Measurements from ENCODE around the gene ACOT12. TPM values are rescaled to one million over a fixed set of nuclear protein-coding genes. Genes with fewer than 3 reads are reported as not detected.

ACOT12 gene
- total RNA-seq, 1 experiment from 2014 or later: not detected

DNA sequence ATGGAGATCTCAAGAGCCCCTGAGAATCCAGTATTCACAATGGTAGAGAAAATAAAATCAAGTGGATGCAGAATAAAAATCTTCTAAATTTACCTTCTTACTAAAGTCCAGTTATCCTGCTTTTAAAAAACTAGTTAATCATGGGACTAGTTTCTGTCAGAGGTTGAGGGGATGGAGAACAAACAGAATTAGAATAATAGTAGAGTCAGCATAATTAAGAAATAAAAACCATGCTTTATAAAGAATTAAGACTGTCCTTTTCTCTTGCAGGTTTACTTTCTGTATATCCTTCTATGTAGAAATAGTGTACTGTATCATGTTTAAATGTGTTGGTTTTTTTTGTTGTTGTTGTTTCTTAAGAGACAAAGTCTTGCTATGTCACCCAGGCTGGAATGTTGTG is 23.0 kb downstream of the ACOT12 start:
- Histone ChIP-seq H3K27me3 (ENCODE audit: insufficient read depth, low read length) (no peaks in the 10 kb centered on the region), H4K8ac (replicated peaks; ENCODE audit: insufficient read length, low read depth, low read length) (no peak overlapping the region), H3K18ac (ENCODE audit: insufficient read length, low read depth, low read length) (no peak overlapping the region), H3K9ac (ENCODE audit: extremely low read depth, insufficient read length, low read length) (no peak overlapping the region), H3K4me2 (ENCODE audit: insufficient read depth, insufficient read length, low read length) (no peak overlapping the region), H2BK120ac (ENCODE audit: low read depth, low read length, poor library complexity, severe bottlenecking) (no peak overlapping the region), H3K79me1 (ENCODE audit: insufficient read depth, low read depth, low read length, poor library complexity, severe bottlenecking) (no peaks in the 10 kb centered on the region), H2AFZ (ENCODE audit: low read length) (no peak overlapping the region), H2BK15ac (ENCODE audit: low read depth, low read length) (no peak overlapping the region), H2BK5ac (ENCODE audit: insufficient read length, low read length) (no peak overlapping the region), H3T11ph (ENCODE audit: low read length) (no peak overlapping the region), H3K14ac (ENCODE audit: insufficient read depth, low read length) (no peak overlapping the region), H4K20me1 (ENCODE audit: control insufficient read depth, insufficient read depth, insufficient read length) (no peaks in the 10 kb centered on the region), H3K27ac (ENCODE audit: insufficient read length, low read depth, low read length) (no peak overlapping the region), H3K4me1 (ENCODE audit: insufficient read depth, low read length) (no peaks in the 10 kb centered on the region), H3K4ac (ENCODE audit: low read depth, low read length) (no peak overlapping the region), H2BK20ac (ENCODE audit: low read depth, low read length, poor library complexity, severe bottlenecking) (no peak overlapping the region), H2BK12ac (ENCODE audit: insufficient read length, low read depth, low read length) (no peak overlapping the region), H3K9me3 (ENCODE audit: control insufficient read depth, low read depth, low read length) (no peaks in the 10 kb centered on the region), H3K23me2 (ENCODE audit: insufficient read length, low read depth, low read length, poor library complexity, severe bottlenecking) (no peaks in the 10 kb centered on the region), H3K23ac (ENCODE audit: insufficient read length, low read depth, low read length) (no peak overlapping the region), H4K5ac (ENCODE audit: insufficient read length, low read depth, low read length) (no peak overlapping the region), H3K56ac (ENCODE audit: insufficient read length, low read depth, low read length) (no peak overlapping the region), H3K79me2 (ENCODE audit: insufficient read depth, low read length) (no peaks in the 10 kb centered on the region), H4K91ac (ENCODE audit: insufficient read length, low read depth, low read length) (no peak overlapping the region), H2AK5ac (ENCODE audit: insufficient read length, low read length) (no peak overlapping the region)
- no peak for DNase-seq
- H3K27ac Mint-ChIP-seq: no peak overlapping the region
- H3K4me3 Mint-ChIP-seq: no peak overlapping the region
- no peaks in the 10 kb centered on the region for H3K4me1 Mint-ChIP-seq
- TF ChIP-seq, protein P1, sequence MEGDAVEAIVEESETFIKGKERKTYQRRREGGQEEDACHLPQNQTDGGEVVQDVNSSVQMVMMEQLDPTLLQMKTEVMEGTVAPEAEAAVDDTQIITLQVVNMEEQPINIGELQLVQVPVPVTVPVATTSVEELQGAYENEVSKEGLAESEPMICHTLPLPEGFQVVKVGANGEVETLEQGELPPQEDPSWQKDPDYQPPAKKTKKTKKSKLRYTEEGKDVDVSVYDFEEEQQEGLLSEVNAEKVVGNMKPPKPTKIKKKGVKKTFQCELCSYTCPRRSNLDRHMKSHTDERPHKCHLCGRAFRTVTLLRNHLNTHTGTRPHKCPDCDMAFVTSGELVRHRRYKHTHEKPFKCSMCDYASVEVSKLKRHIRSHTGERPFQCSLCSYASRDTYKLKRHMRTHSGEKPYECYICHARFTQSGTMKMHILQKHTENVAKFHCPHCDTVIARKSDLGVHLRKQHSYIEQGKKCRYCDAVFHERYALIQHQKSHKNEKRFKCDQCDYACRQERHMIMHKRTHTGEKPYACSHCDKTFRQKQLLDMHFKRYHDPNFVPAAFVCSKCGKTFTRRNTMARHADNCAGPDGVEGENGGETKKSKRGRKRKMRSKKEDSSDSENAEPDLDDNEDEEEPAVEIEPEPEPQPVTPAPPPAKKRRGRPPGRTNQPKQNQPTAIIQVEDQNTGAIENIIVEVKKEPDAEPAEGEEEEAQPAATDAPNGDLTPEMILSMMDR (conservative IDR thresholded peaks at IDR 0.05): no peak
- no peaks in the 10 kb centered on the region for H3K9me3 Mint-ChIP-seq
- H3K27me3 Mint-ChIP-seq (ENCODE audit: low read depth): peaks cover 6% of the 10 kb centered on the region
- no peaks in the 10 kb centered on the region for H3K36me3 Mint-ChIP-seq (ENCODE audit: insufficient read depth in 1 of 3, low read depth in 3 of 3)

Data from H9 (cell line).